PC-9 (cell line): ENCODE data around the gene SVOP. TPM values are rescaled to one million over a fixed set of nuclear protein-coding genes. Genes with fewer than 3 reads are reported as not detected.
"Not testable (repeated sequence)": the region's sequence is repeated elsewhere in the genome, so short reads cannot be mapped to it uniquely, and the experiment has no call there.

Source experiments
- BruUV-seq: library from RNA; stranded (reverse); fragments of 400-500 nt; replicated peaks from 2 replicates; lab custom pipeline; 2021; lab: Mats Ljungman, UMichigan
- CTCF ChIA-PET: fragments of 300-600 bp; sonication (Branson Sonifier 250); formaldehyde crosslinking; loops from one replicate; lab custom pipeline; 2022; ENCODE audit warnings: antibody characterized with exemption; lab: Charles Lee
- POLR2A ChIA-PET: fragments of 300-600 bp; sonication (Branson Sonifier 250); formaldehyde crosslinking; loops from one replicate; lab custom pipeline; 2022; ENCODE audit warnings: antibody characterized with exemption; ENCODE audit not compliant: unreplicated experiment; lab: Charles Lee
- DNase-seq, 2 experiments: peaks; one replicate each; pipeline versions ENCODE4 v3.0.0 to v3.0.0-alpha.2; 2015 to 2022; ENCODE audit warnings: mixed read lengths in 1 of 2
- H2AFZ ChIP-seq: fragments of 200-600 bp; sonication (generic); 2 replicates; pipeline ENCODE4 v1.8.1; 2017; ENCODE audit warnings: antibody characterized with exemption
- H3F3A ChIP-seq: fragments of 200-600 bp; sonication (generic); 2 replicates; pipeline ENCODE4 v1.8.1; 2017; ENCODE audit warnings: antibody characterized with exemption, mild to moderate bottlenecking, low read depth; ENCODE audit not compliant: insufficient read depth
- H3K27ac ChIP-seq: fragments of 200-600 bp; sonication (generic); 2 replicates; pipeline ENCODE4 v1.6.1; 2016; ENCODE audit warnings: mixed run types
- H3K27me3 ChIP-seq: fragments of 200-600 bp; sonication (generic); 2 replicates; pipeline ENCODE4 v1.6.1; 2016; ENCODE audit warnings: low read depth, mixed run types; ENCODE audit not compliant: insufficient read depth
- H3K36me3 ChIP-seq: fragments of 200-600 bp; sonication (generic); 2 replicates; pipeline ENCODE4 v1.6.1; 2016; ENCODE audit warnings: low read depth, mixed run types
- H3K4me1 ChIP-seq: fragments of 200-600 bp; sonication (generic); replicated peaks from 2 replicates; pipeline ENCODE4 v1.6.1; 2016; ENCODE audit warnings: mixed run types; ENCODE audit not compliant: insufficient read depth
- H3K4me2 ChIP-seq: fragments of 200-600 bp; sonication (generic); 2 replicates; pipeline ENCODE4 v1.6.1; 2017; ENCODE audit warnings: mixed run types
- H3K4me3 ChIP-seq: fragments of 200-600 bp; sonication (generic); 2 replicates; pipeline ENCODE4 v1.6.1; 2016; ENCODE audit warnings: mixed run types
- H3K79me2 ChIP-seq: fragments of 200-600 bp; sonication (generic); 2 replicates; pipeline ENCODE4 v1.6.1; 2017; ENCODE audit warnings: low read depth, mixed run types
- H3K9me2 ChIP-seq: fragments of 200-600 bp; sonication (generic); 2 replicates; pipeline ENCODE4 v1.8.1; 2017; ENCODE audit warnings: mild to moderate bottlenecking; ENCODE audit not compliant: insufficient read depth
- H3K9me3 ChIP-seq: fragments of 200-600 bp; sonication (generic); 2 replicates; pipeline ENCODE4 v1.8.1; 2016; ENCODE audit warnings: low read depth; ENCODE audit not compliant: insufficient read depth
- H4K20me1 ChIP-seq: fragments of 200-600 bp; sonication (generic); 2 replicates; pipeline ENCODE4 v1.8.1; 2017; ENCODE audit not compliant: insufficient read depth
- EZH2 ChIP-seq: fragments of 200-600 bp; sonication (generic); IDR thresholded peaks from 2 replicates; pipeline ENCODE4 v1.8.0; 2017; ENCODE audit warnings: antibody characterized with exemption, low read depth
- intact Hi-C: fragments of 100-400 bp; cut with micrococcal nuclease; formaldehyde crosslinking; loops from one replicate; pipeline ENCODE4 v1.10.0; 2022; ENCODE audit not compliant: unreplicated experiment
- total RNA-seq: library from RNA; stranded (reverse); gene quantifications from 2 replicates; pipeline ENCODE4 v1.2.3, GENCODE V29; 2021
- TF ChIP-seq, protein P1 (sequence below): fragments of 200-600 bp; sonication (generic); conservative IDR thresholded peaks from 2 replicates; pipeline ENCODE4 v1.6.1; 2017; ENCODE audit warnings: mixed run types, antibody characterized with exemption, mild to moderate bottlenecking, moderate library complexity

The SVOP gene
- total RNA-seq, 1 experiment from 2014 or later: not detected

DNA sequence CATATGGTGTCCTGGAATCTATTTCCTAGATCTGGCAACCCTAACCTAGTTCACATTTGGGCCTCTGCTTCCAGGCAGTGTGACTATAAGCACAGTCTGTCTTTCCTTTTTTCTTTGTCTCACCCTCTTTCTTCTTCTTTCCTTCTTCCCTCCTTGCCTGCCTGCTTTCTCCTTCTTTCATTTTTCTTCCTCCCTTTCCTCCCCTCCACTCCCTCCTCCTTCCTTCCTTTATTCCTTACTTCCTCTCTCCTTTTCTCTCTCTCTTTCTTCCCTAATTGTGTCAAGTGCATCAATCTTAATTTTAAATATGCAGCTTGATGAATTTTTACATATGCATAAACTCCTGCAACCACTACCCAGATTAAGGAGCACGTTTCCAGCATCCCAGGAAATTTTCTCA, 145.6 kb downstream of the SVOP start:
- Histone ChIP-seq H3K9me2 (no peaks in the 10 kb centered on the region), H2AFZ (no peak overlapping the region), H3K9me3 (no peaks in the 10 kb centered on the region), H3K27ac (no peak overlapping the region), H3K27me3 (no peaks in the 10 kb centered on the region), H3K4me1 (no peaks in the 10 kb centered on the region), H3K4me3 (no peak overlapping the region), H4K20me1 (no peaks in the 10 kb centered on the region), H3K4me2 (no peak overlapping the region), H3K79me2 (no peaks in the 10 kb centered on the region), H3F3A (no peaks in the 10 kb centered on the region), H3K36me3 (no peaks in the 10 kb centered on the region)
- TF ChIP-seq, protein P1, sequence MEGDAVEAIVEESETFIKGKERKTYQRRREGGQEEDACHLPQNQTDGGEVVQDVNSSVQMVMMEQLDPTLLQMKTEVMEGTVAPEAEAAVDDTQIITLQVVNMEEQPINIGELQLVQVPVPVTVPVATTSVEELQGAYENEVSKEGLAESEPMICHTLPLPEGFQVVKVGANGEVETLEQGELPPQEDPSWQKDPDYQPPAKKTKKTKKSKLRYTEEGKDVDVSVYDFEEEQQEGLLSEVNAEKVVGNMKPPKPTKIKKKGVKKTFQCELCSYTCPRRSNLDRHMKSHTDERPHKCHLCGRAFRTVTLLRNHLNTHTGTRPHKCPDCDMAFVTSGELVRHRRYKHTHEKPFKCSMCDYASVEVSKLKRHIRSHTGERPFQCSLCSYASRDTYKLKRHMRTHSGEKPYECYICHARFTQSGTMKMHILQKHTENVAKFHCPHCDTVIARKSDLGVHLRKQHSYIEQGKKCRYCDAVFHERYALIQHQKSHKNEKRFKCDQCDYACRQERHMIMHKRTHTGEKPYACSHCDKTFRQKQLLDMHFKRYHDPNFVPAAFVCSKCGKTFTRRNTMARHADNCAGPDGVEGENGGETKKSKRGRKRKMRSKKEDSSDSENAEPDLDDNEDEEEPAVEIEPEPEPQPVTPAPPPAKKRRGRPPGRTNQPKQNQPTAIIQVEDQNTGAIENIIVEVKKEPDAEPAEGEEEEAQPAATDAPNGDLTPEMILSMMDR: no peak
- no peak for TF ChIP-seq EZH2
- no peak for DNase-seq
- POLR2A ChIA-PET: no interaction called here
- no TSS peak for BruUV-seq
- intact Hi-C loops: no loop called here
- CTCF ChIA-PET: no interaction called here

DNA sequence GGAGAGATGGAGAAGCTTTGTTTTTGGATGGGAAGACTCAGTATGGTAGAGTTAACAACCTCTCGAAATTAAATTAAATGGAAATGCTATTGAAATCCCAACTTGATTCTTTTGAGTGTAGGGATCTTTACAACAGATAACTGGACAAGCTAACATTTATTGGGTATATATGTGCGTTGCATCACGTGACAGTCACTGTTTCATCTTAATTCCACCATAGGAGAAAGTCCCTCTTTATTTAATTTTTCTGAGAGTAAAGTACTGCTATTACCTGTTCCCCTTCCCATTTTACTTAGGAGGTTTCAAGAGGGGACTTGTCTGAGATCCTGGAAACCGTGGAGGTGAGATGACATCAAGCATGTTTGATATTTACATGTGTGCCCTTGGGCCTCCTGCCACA, 152.1 kb downstream of the SVOP start:
- no peak overlapping the region for H3K4me3 ChIP-seq
- no peaks in the 10 kb centered on the region for H3K27me3 ChIP-seq
- no TSS peak for BruUV-seq
- H3K4me1 ChIP-seq: no peaks in the 10 kb centered on the region
- intact Hi-C loops: no loop called here
- no peaks in the 10 kb centered on the region for H3K9me2 ChIP-seq
- no peak overlapping the region for H3K27ac ChIP-seq
- TF ChIP-seq EZH2: no peak
- TF ChIP-seq, protein P1: no peak
- POLR2A ChIA-PET: no interaction called here
- H3F3A ChIP-seq: no peaks in the 10 kb centered on the region
- no peak for DNase-seq
- CTCF ChIA-PET: interaction anchor here (0.6 kb wide), 1 partner anchor 950 kb away, joined by 8 read pairs; no protein-coding TSS in a partner anchor
- no peaks in the 10 kb centered on the region for H3K79me2 ChIP-seq
- no peaks in the 10 kb centered on the region for H4K20me1 ChIP-seq
- no peak overlapping the region for H3K4me2 ChIP-seq
- no peak overlapping the region for H2AFZ ChIP-seq
- no peaks in the 10 kb centered on the region for H3K9me3 ChIP-seq
- no peaks in the 10 kb centered on the region for H3K36me3 ChIP-seq

DNA sequence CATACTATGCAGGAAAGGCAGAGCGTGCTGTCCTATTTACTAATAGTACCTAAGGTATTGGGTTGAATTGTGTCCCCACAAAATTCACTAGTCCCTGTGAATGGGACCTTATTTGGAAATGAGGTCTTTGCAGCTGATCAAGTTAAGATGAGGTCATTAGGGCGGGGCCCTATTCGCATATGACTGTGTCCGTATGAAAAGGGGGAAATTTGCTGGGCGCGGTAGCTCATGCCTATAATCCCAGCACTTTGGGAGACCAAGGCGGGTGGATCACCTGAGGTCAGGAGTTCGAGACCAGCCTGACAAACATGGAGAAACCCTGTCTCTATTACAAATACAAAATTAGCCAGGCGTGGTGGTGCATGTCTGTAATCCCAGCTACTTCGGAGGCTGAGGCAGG, 154.8 kb downstream of the SVOP start:
- BruUV-seq, H2AFZ ChIP-seq, DNase-seq, CTCF ChIA-PET, H3K9me2 ChIP-seq, H3K4me1 ChIP-seq, H3K9me3 ChIP-seq, H3K36me3 ChIP-seq, H3K4me2 ChIP-seq, H3K27me3 ChIP-seq, H4K20me1 ChIP-seq, H3K79me2 ChIP-seq, H3K27ac ChIP-seq, H3F3A ChIP-seq, intact Hi-C loops, POLR2A ChIA-PET, H3K4me3 ChIP-seq: not testable (repeated sequence)

DNA sequence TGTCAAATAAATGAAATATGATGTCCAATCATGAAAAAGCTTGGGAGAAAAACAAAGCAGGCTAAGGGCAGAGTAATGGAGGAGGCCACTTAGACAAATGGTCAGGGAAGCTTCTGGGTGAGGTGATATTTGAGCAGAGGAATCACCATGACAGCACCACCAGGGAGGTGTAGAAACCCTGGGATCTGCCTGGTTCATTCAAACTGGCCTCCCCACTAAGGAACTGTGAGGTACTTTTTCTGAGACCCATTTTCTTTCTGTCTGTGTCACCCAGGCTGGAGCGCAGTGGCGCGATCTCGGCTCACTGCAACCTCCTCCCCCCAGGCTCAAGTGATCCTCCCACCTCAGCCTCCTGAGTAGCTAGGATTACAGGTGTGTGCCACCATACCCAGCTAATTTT, 155.7 kb downstream of the SVOP start:
- H3K9me2 ChIP-seq: no peaks in the 10 kb centered on the region
- H3K9me3 ChIP-seq: no peaks in the 10 kb centered on the region
- H3K4me1 ChIP-seq: no peaks in the 10 kb centered on the region
- H3K36me3 ChIP-seq: no peaks in the 10 kb centered on the region
- H3K4me2 ChIP-seq: no peak overlapping the region
- H3F3A ChIP-seq: no peaks in the 10 kb centered on the region
- TF ChIP-seq, protein P1: no peak
- TF ChIP-seq EZH2: no peak
- no peak overlapping the region for H3K4me3 ChIP-seq
- DNase-seq: no peak
- POLR2A ChIA-PET: no interaction called here
- H4K20me1 ChIP-seq: no peaks in the 10 kb centered on the region
- intact Hi-C loops: no loop called here
- H3K27me3 ChIP-seq: no peaks in the 10 kb centered on the region
- no peaks in the 10 kb centered on the region for H3K79me2 ChIP-seq
- H3K27ac ChIP-seq: no peak overlapping the region
- CTCF ChIA-PET: no interaction called here
- no peak overlapping the region for H2AFZ ChIP-seq
- BruUV-seq: no TSS peak
